Psoas muscle (tissue), 8 donors: Measurements from ENCODE around the gene SRSF7. TPM values are rescaled to one million over a fixed set of nuclear protein-coding genes. Genes with fewer than 3 reads are reported as not detected.
A peak's percentile ranks its signal among the peaks of the same experiment; 100 is the strongest.
"Not testable (repeated sequence)": the region's sequence is repeated elsewhere in the genome, so short reads cannot be mapped to it uniquely, and the experiment has no call there.

ENCODE experiments used
- ATAC-seq, 4 donors: fragments of 200-7000 bp; cut with Tn5 transposase; one replicate each; pipeline ENCODE4 v1.9.1; 2020; ENCODE audit warnings: moderate library complexity in 3 of 4, mild to moderate bottlenecking in 2 of 4
- DNase-seq, 2 donors: peaks; one replicate each; pipeline ENCODE4 v3.0.0-alpha.2; 2020
- H3K27ac ChIP-seq: fragments of 200-600 bp; one replicate; pipeline ENCODE4 v1.8.0; 2022
- H3K27me3 ChIP-seq, 3 donors: fragments of 200-600 bp in 1 of 3; one replicate each; pipeline versions ENCODE4 v1.6.1 to v1.8.0; 2013 to 2022; ENCODE audit warnings: low read length in 2 of 3, mild to moderate bottlenecking in 2 of 3, moderate library complexity in 1 of 3; ENCODE audit not compliant: insufficient read depth in 3 of 3
- H3K36me3 ChIP-seq, 2 donors: fragments of 200-600 bp in 1 of 2; one replicate each; pipeline versions ENCODE4 v1.6.1 to v1.8.0; 2013 to 2022; ENCODE audit warnings: low read depth in 1 of 2, mild to moderate bottlenecking in 1 of 2, moderate library complexity in 1 of 2; ENCODE audit not compliant: insufficient read depth in 1 of 2
- H3K4me1 ChIP-seq: fragments of 200-600 bp; one replicate; pipeline ENCODE4 v1.8.0; 2022
- H3K4me3 ChIP-seq: fragments of 200-600 bp; one replicate; pipeline ENCODE4 v1.8.0; 2022; ENCODE audit warnings: mild to moderate bottlenecking
- H3K9me3 ChIP-seq: fragments of 200-600 bp; one replicate; pipeline ENCODE4 v1.8.0; 2022
- CTCF ChIP-seq: fragments of 200-600 bp; IDR thresholded peaks from one replicate; pipeline ENCODE4 v1.8.0; 2022; ENCODE audit warnings: antibody characterized with exemption
- WGBS, 3 donors: extraction: QIAGEN DNeasy Blood & Tissue Kit; methylation state at CpG; one replicate each; pipeline versions ENCODE4 v1.1.6 to v1.1.7; 2013; 5-methylcytosine and 5-hydroxymethylcytosine counted together
- intact Hi-C, 2 donors: fragments of 100-400 bp; cut with DNase I; formaldehyde crosslinking; loops; one replicate each; pipeline versions ENCODE4 v1.11.0 to v1.14.2; 2022
- polyA plus RNA-seq, 3 donors: library from polyadenylated mRNA; stranded (reverse); fragments of 200-250 nt; gene quantifications; one replicate each; pipeline ENCODE4 v1.2.3, GENCODE V29; 2013
- total RNA-seq, 4 donors: library from RNA; stranded (reverse); fragmentation: NEBNext Ultra II Directional in 2 of 4; extraction: Animal tissue kit (Norgen Biotek cat#: 25700) in 2 of 4; gene quantifications; one replicate each; pipeline versions ENCODE4 v1.2.1 to v1.2.4, GENCODE V29; 2021 to 2023
- donor health status: healthy with polysubstance abuse.
- donor health status: DM: no; HTN: no; CAD: no; lungs with moderate emphysema.
- donor health status: Bipolar disorder and iron deficiency.
- donor health status: healthy.
- donor health status: DM: yes; HTN: yes; CAD: no.
- donor health status: DM: no; HTN: no; CAD: no.
- donor health status: DM: no; HTN: no; CAD: no.
- donor health status: DM: yes; HTN: yes; CAD: no.

Gene SRSF7
- total and polyA plus RNA-seq, 7 donors, result 26.0 to 111 (median 45.8) TPM

- 82 to 97% (median 92%) methylated on average over 3 of the region's 3 CpGs for WGBS, 3 donors
- Histone ChIP-seq H3K36me3 (peaks cover 9 to 84% of the 10 kb centered on the region in 2 donors), H3K9me3 (no peaks in the 10 kb centered on the region), H3K27me3 (no peaks in the 10 kb centered on the region), H3K4me1 (no peaks in the 10 kb centered on the region), H3K4me3 (no peak overlapping the region), H3K27ac (no peak overlapping the region)
- ATAC-seq, result no peak
- no peak for DNase-seq
- no peak for TF ChIP-seq CTCF
- intact Hi-C loops, result no loop called here
These were observed 13.2 kb downstream of the SRSF7 start for GRCh38 chr2:38737925-38738324.

GRCh38 chr2:38737000-38737698 is 14.0 kb downstream of the SRSF7 start:
- H3K9me3 ChIP-seq, H3K4me3 ChIP-seq, H3K27ac ChIP-seq, H3K27me3 ChIP-seq, H3K4me1 ChIP-seq, intact Hi-C loops: not testable (repeated sequence)
- WGBS, 3 donors, result 59 to 69% (median 63%) methylated on average over 11 of the region's 11 CpGs
- DNase-seq (peak in 1 of 2 donors; percentile 47), ATAC-seq (peak; percentile 4 to 24 (median 16))
- H3K36me3 ChIP-seq, result peaks cover 9 to 84% of the 10 kb centered on the region in 2 donors

GRCh38 chr2:38735999-38736320 is 15.2 kb downstream of the SRSF7 start:
- DNase-seq (no peak), ATAC-seq (no peak)
- H3K36me3 ChIP-seq, result peaks cover 9 to 85% of the 10 kb centered on the region in 2 donors
- no peaks in the 10 kb centered on the region for H3K9me3 ChIP-seq
- H3K27ac ChIP-seq, result no peak overlapping the region
- H3K4me1 ChIP-seq, result no peaks in the 10 kb centered on the region
- no peak overlapping the region for H3K4me3 ChIP-seq
- intact Hi-C loops, result no loop called here
- 70 to 95% (median 84%) methylated on average over 4 of the region's 4 CpGs for WGBS, 3 donors
- no peak for TF ChIP-seq CTCF
- H3K27me3 ChIP-seq, result no peaks in the 10 kb centered on the region

GRCh38 chr2:38734299-38735058 is 16.7 kb downstream of the SRSF7 start:
- Histone ChIP-seq H3K27me3 (no peaks in the 10 kb centered on the region), H3K4me1 (no peaks in the 10 kb centered on the region), H3K36me3 (peaks cover 9 to 95% of the 10 kb centered on the region in 2 donors), H3K9me3 (no peaks in the 10 kb centered on the region), H3K27ac (no peak overlapping the region), H3K4me3 (no peak overlapping the region)
- WGBS, 3 donors, result 67 to 70% (median 70%) methylated on average over 8 to 9 of the region's 9 CpGs
- DNase-seq, result no peak
- ATAC-seq, result no peak
- TF ChIP-seq CTCF, result no peak
- intact Hi-C loops, result loop anchor here in 1 of 2 donors (5.0 kb wide), 1 partner anchor 422 kb away; no protein-coding TSS in a partner anchor

- Histone ChIP-seq H3K27me3 (no peaks in the 10 kb centered on the region), H3K9me3 (no peaks in the 10 kb centered on the region), H3K36me3 (peaks cover 9 to 95% of the 10 kb centered on the region in 2 donors), H3K4me1 (no peaks in the 10 kb centered on the region), H3K27ac (no peak overlapping the region), H3K4me3 (no peak overlapping the region)
- ATAC-seq, result no peak
- WGBS, 3 donors, result 74 to 82% (median 75%) methylated on average over 6 of the region's 6 CpGs
- no peak for DNase-seq
- no peak for TF ChIP-seq CTCF
- intact Hi-C loops, result loop anchor here (1.0 to 5.0 kb wide), 2 partner anchors 11 to 421 kb away; no protein-coding TSS in a partner anchor
These were observed 17.7 kb downstream of the SRSF7 start for GRCh38 chr2:38733300-38733971.
